GM12878 (cell line): Measurements from ENCODE around the gene ZDHHC3. TPM values are rescaled to one million over a fixed set of nuclear protein-coding genes. Genes with fewer than 3 reads are reported as not detected.

Source experiments
- ATAC-seq: fragments of 200-7000 bp; cut with Tn5 transposase; 3 replicates; pipeline ENCODE4 v1.9.1; 2020; ENCODE audit warnings: mild to moderate bottlenecking, moderate library complexity
- BruUV-seq: library from RNA; stranded (reverse); fragments of 400-500 nt; replicated peaks from 2 replicates; lab custom pipeline; 2021; lab: Mats Ljungman, UMichigan
- CTCF ChIA-PET: fragments of 300-600 bp; sonication (Branson Sonifier 250); formaldehyde crosslinking; extraction: SDS; loops from one replicate; lab custom pipeline; 2021; ENCODE audit warnings: inconsistent platforms; lab: Yijun Ruan, JAX
- POLR2A ChIA-PET: fragments of 350-600 bp; formaldehyde crosslinking; extraction: SDS; loops from one replicate; lab custom pipeline; 2021; ENCODE audit warnings: inconsistent platforms; lab: Charles Lee
- RAD21 ChIA-PET: fragments of 300-600 bp; sonication (Branson Sonifier 250); formaldehyde crosslinking; loops from one replicate; lab custom pipeline; 2023; ENCODE audit warnings: antibody characterized with exemption; ENCODE audit not compliant: unreplicated experiment; lab: Charles Lee
- SMC1A ChIA-PET: fragments of 300-600 bp; sonication (Branson Sonifier 250); formaldehyde crosslinking; loops from one replicate; lab custom pipeline; 2023; ENCODE audit not compliant: unreplicated experiment, uncharacterized antibody; lab: Charles Lee
- DNase-seq: peaks from one replicate; pipeline ENCODE4 v3.0.0-alpha.2; 2011; ENCODE audit warnings: low read depth, low spot score
- FAIRE-seq: peaks from 3 replicates; lab custom pipeline; 2011; peaks lifted over from hg19 to GRCh38; lab: Jason Lieb, UNC
- H2AFZ ChIP-seq: 2 replicates; pipeline ENCODE4 v1.6.0; 2011; ENCODE audit warnings: low read depth, low read length, control low read depth; ENCODE audit not compliant: control insufficient read depth
- H3K27ac ChIP-seq: 2 replicates; pipeline ENCODE4 v1.5.1; 2011; ENCODE audit warnings: control low read depth; ENCODE audit not compliant: control insufficient read depth, insufficient read depth
- H3K27me3 ChIP-seq, 2 experiments: replicated peaks in 1 of 2; 2 replicates each; pipeline versions ENCODE4 v1.6.0 to v1.6.1; 2011; ENCODE audit warnings: low read length in 1 of 2; ENCODE audit not compliant: control insufficient read depth in 2 of 2, insufficient read depth in 2 of 2
- H3K36me3 ChIP-seq, 2 experiments: 2 replicates each; pipeline ENCODE4 v1.5.1; 2011; ENCODE audit warnings: low read length in 1 of 2; ENCODE audit not compliant: control insufficient read depth in 2 of 2, insufficient read depth in 2 of 2
- H3K4me1 ChIP-seq: 2 replicates; pipeline ENCODE4 v1.6.1; 2011; ENCODE audit warnings: mild to moderate bottlenecking, low read length, moderate library complexity, mixed read lengths; ENCODE audit not compliant: control insufficient read depth, insufficient read depth
- H3K4me2 ChIP-seq: 2 replicates; pipeline ENCODE4 v1.6.0; 2011; ENCODE audit warnings: control low read depth; ENCODE audit not compliant: control insufficient read depth, insufficient read depth
- H3K4me3 ChIP-seq: fragments of 200-600 bp; sonication (generic); 2 replicates; pipeline ENCODE4 v1.5.1; 2016
- H3K79me2 ChIP-seq: 2 replicates; pipeline ENCODE4 v1.6.0; 2011; ENCODE audit warnings: low read length; ENCODE audit not compliant: control insufficient read depth, insufficient read depth
- H3K9ac ChIP-seq: 2 replicates; pipeline ENCODE4 v1.8.0; 2011; ENCODE audit warnings: low read length, control low read depth, mixed read lengths; ENCODE audit not compliant: control insufficient read depth, insufficient read depth
- H3K9me3 ChIP-seq: replicated peaks from 3 replicates; pipeline ENCODE4 v1.5.1; 2011; ENCODE audit warnings: mild to moderate bottlenecking, low read length; ENCODE audit not compliant: control insufficient read depth, insufficient read depth
- H4K20me1 ChIP-seq: 2 replicates; pipeline ENCODE4 v1.6.0; 2011; ENCODE audit not compliant: control insufficient read depth, insufficient read depth
- BACH1 ChIP-seq: fragments of 450-650 bp; IDR thresholded peaks from 2 replicates; pipeline ENCODE4 v1.6.1; 2017; ENCODE audit warnings: mild to moderate bottlenecking, borderline replicate concordance
- EP300 ChIP-seq, 2 experiments: fragments of 150-350 bp in 1 of 2; IDR thresholded peaks; 2 replicates each; pipeline ENCODE4 v1.6.1; 2011 to 2012; ENCODE audit warnings: low read depth in 2 of 2, low read length in 2 of 2, borderline replicate concordance in 1 of 2, improper control_type of control experiment in 1 of 2, inconsistent platforms in 1 of 2; ENCODE audit not compliant: control insufficient read depth in 1 of 2
- MTA3 ChIP-seq: IDR thresholded peaks from 2 replicates; pipeline ENCODE4 v1.6.1; 2012; ENCODE audit warnings: low read length, inconsistent platforms, borderline replicate concordance
- MYC ChIP-seq: IDR thresholded peaks from 2 replicates; pipeline ENCODE4 v1.6.1; 2011; ENCODE audit warnings: mild to moderate bottlenecking, low read length, moderate library complexity, inconsistent platforms; ENCODE audit not compliant: insufficient read depth, insufficient replicate concordance, insufficient read length, severe bottlenecking
- RAD21 ChIP-seq: IDR thresholded peaks from 2 replicates; pipeline ENCODE4 v1.6.1; 2011; ENCODE audit warnings: mild to moderate bottlenecking, low read depth, low read length, moderate library complexity; ENCODE audit not compliant: insufficient read depth
- SMARCA5 ChIP-seq: fragments of 450-650 bp; IDR thresholded peaks from 2 replicates; pipeline ENCODE4 v1.6.1; 2017; ENCODE audit warnings: mild to moderate bottlenecking
- SUPT20H ChIP-seq: IDR thresholded peaks from 2 replicates; pipeline ENCODE4 v1.6.1; 2011; ENCODE audit warnings: low read depth, mild to moderate bottlenecking, low read length, moderate library complexity, borderline replicate concordance; ENCODE audit not compliant: control insufficient read depth
- SUZ12 ChIP-seq: fragments of 200-600 bp; sonication (generic); IDR thresholded peaks from one replicate; pipeline ENCODE4 v1.6.1; 2018; ENCODE audit warnings: antibody characterized with exemption, mild to moderate bottlenecking; ENCODE audit not compliant: unreplicated experiment
- ZNF217 ChIP-seq: fragments of 450-650 bp; IDR thresholded peaks from 2 replicates; pipeline ENCODE4 v1.6.1; 2017; ENCODE audit warnings: antibody characterized with exemption, mild to moderate bottlenecking
- WGBS: methylation state at CpG from one replicate; pipeline ENCODE4 v1.1.6; 2016; ENCODE audit warnings: low lambda C conversion rate; ENCODE audit not compliant: insufficient replicate concordance, insufficient coverage; ENCODE audit errors: missing lambda C conversion rate; 5-methylcytosine and 5-hydroxymethylcytosine counted together
- in situ Hi-C: fragments of 300-500 bp; cut with MboI; formaldehyde crosslinking; loops from 9 replicates; pipeline ENCODE4 v1.14.3; 2018; ENCODE audit warnings: mixed read lengths
- intact Hi-C: fragments of 100-400 bp; cut with micrococcal nuclease; formaldehyde crosslinking; loops from one replicate; pipeline ENCODE4 v1.14.2; 2022; ENCODE audit not compliant: unreplicated experiment
- polyA plus RNA-seq, 11 experiments: library from polyadenylated mRNA; depleted of rRNA in 4 of 11; unstranded in 6 of 11; stranded (reverse) in 5 of 11; fragments of >200 nt; fragmentation: Nextera tagmentation in 4 of 11; fragmentation: Illumina TruSeq in 1 of 11; extraction: Ambion mirVana in 4 of 11; extraction: Trizol in 1 of 11; gene quantifications; 1 replicate in 1 of 11; 2 replicates in 10 of 11; pipeline versions ENCODE4 v1.2.1 to v1.2.3, GENCODE V29; 2011 to 2016; ENCODE audit warnings: inconsistent platforms in 2 of 11, missing spikeins in 2 of 11, low read depth in 1 of 11
- total RNA-seq, 4 experiments: library from RNA; depleted of rRNA in 3 of 4; stranded (reverse); fragments of >200 nt in 3 of 4; fragmentation: Illumina TruSeq in 1 of 4; extraction: Trizol in 1 of 4; gene quantifications; 2 replicates each; pipeline versions ENCODE4 v1.2.1 to v1.2.3, GENCODE V29; 2013 to 2021
- TF ChIP-seq, protein P1 (sequence below): IDR thresholded peaks from 2 replicates; pipeline ENCODE4 v1.6.1; 2012; ENCODE audit warnings: low read length, inconsistent platforms
- TF ChIP-seq, protein P2 (sequence below): IDR thresholded peaks from 2 replicates; pipeline ENCODE4 v1.6.1; 2012; ENCODE audit warnings: low read depth, low read length, improper control_type of control experiment
- TF ChIP-seq, protein P3 (sequence below): fragments of 450-650 bp; formaldehyde crosslinking; IDR thresholded peaks from 2 replicates; pipeline ENCODE4 v1.4.0; 2020; ENCODE audit warnings: mild to moderate bottlenecking, moderate library complexity
- TF ChIP-seq, protein P4 (sequence below): fragments of 450-650 bp; IDR thresholded peaks from 2 replicates; pipeline ENCODE4 v1.6.1; 2017; ENCODE audit warnings: mild to moderate bottlenecking, moderate library complexity

Gene ZDHHC3
- total and polyA plus RNA-seq, 10 of the 15 experiments (the other 5 are each of a cell fraction or from before 2014, with no cell fraction given), result 6.8 to 79.1 (median 40.8) TPM

DNA sequence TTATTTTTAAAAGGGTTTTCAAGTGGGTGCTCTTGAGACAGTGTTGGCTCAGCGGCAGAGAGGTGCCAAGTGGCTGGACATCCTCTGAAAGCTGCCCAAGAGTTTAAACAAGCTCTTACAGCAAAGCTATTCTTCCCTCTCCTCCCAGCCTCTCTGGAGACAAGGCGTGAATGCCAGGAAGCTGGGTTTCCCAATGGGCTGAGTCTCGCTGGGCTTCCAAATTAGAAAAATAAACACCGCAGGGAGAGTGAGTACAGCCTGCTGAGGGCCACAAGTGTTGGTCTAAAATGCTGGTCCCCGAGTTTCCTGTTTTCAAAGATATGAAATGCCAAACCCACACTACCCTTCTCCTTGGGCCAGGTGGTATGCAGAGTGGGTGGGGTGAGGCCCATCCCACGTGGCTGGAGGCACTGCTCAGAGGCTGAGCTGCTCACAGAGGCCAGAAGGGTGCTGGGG is 36.4 kb downstream of the ZDHHC3 start:
- no peaks in the 10 kb centered on the region for H3K9me3 ChIP-seq
- no TSS peak for BruUV-seq
- WGBS, result 76% methylated on average over 6 of the region's 6 CpGs
- ChIA-PET POLR2A (no interaction called here), RAD21 (no interaction called here), SMC1A (no interaction called here), CTCF (no interaction called here)
- no peak overlapping the region for H3K9ac ChIP-seq
- DNase-seq (no peak), ATAC-seq (no peak), FAIRE-seq (no peak)
- H2AFZ ChIP-seq, result no peak overlapping the region
- no peaks in the 10 kb centered on the region for H3K79me2 ChIP-seq
- H3K27ac ChIP-seq, result no peak overlapping the region
- in situ Hi-C loops, result no loop called here
- H3K27me3 ChIP-seq, result no peaks in the 10 kb centered on the region
- peaks cover 6 to 23% of the 10 kb centered on the region in 2 experiments for H3K36me3 ChIP-seq
- no peak overlapping the region for H3K4me3 ChIP-seq
- H3K4me1 ChIP-seq, result no peaks in the 10 kb centered on the region
- intact Hi-C loops, result no loop called here
- no peaks in the 10 kb centered on the region for H4K20me1 ChIP-seq
- H3K4me2 ChIP-seq, result no peak overlapping the region
- TF ChIP-seq, protein P1, sequence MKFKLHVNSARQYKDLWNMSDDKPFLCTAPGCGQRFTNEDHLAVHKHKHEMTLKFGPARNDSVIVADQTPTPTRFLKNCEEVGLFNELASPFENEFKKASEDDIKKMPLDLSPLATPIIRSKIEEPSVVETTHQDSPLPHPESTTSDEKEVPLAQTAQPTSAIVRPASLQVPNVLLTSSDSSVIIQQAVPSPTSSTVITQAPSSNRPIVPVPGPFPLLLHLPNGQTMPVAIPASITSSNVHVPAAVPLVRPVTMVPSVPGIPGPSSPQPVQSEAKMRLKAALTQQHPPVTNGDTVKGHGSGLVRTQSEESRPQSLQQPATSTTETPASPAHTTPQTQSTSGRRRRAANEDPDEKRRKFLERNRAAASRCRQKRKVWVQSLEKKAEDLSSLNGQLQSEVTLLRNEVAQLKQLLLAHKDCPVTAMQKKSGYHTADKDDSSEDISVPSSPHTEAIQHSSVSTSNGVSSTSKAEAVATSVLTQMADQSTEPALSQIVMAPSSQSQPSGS, result no peak
- TF ChIP-seq, protein P2, sequence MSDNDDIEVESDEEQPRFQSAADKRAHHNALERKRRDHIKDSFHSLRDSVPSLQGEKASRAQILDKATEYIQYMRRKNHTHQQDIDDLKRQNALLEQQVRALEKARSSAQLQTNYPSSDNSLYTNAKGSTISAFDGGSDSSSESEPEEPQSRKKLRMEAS, result no peak
- TF ChIP-seq SMARCA5, result no peak
- TF ChIP-seq MTA3, result no peak
- no peak for TF ChIP-seq ZNF217
- TF ChIP-seq, protein P3, sequence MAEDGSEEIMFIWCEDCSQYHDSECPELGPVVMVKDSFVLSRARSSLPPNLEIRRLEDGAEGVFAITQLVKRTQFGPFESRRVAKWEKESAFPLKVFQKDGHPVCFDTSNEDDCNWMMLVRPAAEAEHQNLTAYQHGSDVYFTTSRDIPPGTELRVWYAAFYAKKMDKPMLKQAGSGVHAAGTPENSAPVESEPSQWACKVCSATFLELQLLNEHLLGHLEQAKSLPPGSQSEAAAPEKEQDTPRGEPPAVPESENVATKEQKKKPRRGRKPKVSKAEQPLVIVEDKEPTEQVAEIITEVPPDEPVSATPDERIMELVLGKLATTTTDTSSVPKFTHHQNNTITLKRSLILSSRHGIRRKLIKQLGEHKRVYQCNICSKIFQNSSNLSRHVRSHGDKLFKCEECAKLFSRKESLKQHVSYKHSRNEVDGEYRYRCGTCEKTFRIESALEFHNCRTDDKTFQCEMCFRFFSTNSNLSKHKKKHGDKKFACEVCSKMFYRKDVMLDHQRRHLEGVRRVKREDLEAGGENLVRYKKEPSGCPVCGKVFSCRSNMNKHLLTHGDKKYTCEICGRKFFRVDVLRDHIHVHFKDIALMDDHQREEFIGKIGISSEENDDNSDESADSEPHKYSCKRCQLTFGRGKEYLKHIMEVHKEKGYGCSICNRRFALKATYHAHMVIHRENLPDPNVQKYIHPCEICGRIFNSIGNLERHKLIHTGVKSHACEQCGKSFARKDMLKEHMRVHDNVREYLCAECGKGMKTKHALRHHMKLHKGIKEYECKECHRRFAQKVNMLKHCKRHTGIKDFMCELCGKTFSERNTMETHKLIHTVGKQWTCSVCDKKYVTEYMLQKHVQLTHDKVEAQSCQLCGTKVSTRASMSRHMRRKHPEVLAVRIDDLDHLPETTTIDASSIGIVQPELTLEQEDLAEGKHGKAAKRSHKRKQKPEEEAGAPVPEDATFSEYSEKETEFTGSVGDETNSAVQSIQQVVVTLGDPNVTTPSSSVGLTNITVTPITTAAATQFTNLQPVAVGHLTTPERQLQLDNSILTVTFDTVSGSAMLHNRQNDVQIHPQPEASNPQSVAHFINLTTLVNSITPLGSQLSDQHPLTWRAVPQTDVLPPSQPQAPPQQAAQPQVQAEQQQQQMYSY (CRISPR knock-in tag), result no peak
- TF ChIP-seq, protein P4, sequence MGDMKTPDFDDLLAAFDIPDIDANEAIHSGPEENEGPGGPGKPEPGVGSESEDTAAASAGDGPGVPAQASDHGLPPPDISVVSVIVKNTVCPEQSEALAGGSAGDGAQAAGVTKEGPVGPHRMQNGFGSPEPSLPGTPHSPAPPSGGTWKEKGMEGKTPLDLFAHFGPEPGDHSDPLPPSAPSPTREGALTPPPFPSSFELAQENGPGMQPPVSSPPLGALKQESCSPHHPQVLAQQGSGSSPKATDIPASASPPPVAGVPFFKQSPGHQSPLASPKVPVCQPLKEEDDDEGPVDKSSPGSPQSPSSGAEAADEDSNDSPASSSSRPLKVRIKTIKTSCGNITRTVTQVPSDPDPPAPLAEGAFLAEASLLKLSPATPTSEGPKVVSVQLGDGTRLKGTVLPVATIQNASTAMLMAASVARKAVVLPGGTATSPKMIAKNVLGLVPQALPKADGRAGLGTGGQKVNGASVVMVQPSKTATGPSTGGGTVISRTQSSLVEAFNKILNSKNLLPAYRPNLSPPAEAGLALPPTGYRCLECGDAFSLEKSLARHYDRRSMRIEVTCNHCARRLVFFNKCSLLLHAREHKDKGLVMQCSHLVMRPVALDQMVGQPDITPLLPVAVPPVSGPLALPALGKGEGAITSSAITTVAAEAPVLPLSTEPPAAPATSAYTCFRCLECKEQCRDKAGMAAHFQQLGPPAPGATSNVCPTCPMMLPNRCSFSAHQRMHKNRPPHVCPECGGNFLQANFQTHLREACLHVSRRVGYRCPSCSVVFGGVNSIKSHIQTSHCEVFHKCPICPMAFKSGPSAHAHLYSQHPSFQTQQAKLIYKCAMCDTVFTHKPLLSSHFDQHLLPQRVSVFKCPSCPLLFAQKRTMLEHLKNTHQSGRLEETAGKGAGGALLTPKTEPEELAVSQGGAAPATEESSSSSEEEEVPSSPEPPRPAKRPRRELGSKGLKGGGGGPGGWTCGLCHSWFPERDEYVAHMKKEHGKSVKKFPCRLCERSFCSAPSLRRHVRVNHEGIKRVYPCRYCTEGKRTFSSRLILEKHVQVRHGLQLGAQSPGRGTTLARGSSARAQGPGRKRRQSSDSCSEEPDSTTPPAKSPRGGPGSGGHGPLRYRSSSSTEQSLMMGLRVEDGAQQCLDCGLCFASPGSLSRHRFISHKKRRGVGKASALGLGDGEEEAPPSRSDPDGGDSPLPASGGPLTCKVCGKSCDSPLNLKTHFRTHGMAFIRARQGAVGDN, result no peak
- no peak for TF ChIP-seq SUZ12
- no peak for TF ChIP-seq RAD21
- no peak for TF ChIP-seq BACH1
- TF ChIP-seq SUPT20H, result no peak
- TF ChIP-seq EP300 (IDR thresholded peaks at IDR 0.05; ENCODE audit: borderline replicate concordance in 1 of 2, control insufficient read depth in 1 of 2, low read depth in 2 of 2, low read length in 2 of 2), result no peak
- TF ChIP-seq MYC, result no peak
